Measurements from ENCODE around the gene UGT1A10.

DNA sequence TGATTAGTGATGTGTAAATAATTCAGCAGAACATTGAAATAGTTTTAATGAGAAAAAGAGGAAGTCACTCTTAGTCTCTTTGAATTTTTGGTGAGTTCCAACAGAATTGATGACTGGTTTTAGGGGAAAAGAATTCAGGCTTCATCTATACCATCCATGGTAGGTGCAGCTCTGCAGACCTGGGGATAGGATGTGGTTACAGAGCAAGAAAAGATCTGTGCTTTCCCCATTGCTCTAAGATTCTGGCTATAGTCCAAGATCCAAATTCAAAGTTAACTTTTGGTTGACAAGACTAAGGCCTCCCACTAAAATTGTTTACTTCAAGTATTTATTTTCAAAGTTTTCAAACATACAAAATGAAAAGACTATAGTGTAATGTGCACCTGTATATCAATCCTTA is 3.6 kb downstream of the UGT1A10 start:
- TF ChIP-seq, protein P1, sequence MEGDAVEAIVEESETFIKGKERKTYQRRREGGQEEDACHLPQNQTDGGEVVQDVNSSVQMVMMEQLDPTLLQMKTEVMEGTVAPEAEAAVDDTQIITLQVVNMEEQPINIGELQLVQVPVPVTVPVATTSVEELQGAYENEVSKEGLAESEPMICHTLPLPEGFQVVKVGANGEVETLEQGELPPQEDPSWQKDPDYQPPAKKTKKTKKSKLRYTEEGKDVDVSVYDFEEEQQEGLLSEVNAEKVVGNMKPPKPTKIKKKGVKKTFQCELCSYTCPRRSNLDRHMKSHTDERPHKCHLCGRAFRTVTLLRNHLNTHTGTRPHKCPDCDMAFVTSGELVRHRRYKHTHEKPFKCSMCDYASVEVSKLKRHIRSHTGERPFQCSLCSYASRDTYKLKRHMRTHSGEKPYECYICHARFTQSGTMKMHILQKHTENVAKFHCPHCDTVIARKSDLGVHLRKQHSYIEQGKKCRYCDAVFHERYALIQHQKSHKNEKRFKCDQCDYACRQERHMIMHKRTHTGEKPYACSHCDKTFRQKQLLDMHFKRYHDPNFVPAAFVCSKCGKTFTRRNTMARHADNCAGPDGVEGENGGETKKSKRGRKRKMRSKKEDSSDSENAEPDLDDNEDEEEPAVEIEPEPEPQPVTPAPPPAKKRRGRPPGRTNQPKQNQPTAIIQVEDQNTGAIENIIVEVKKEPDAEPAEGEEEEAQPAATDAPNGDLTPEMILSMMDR (IDR thresholded peaks at IDR 0.05), result no peak
- TF ChIP-seq EZH2 (IDR thresholded peaks at IDR 0.05; ENCODE audit: borderline replicate concordance, insufficient read depth, low read depth, low read length, poor library complexity, severe bottlenecking), result no peak
